ENCODE results near the gene EFNB1.

GRCh38 chrX:68844581-68844980 is 15.8 kb downstream of the EFNB1 start:
- TF ChIP-seq, protein P1, sequence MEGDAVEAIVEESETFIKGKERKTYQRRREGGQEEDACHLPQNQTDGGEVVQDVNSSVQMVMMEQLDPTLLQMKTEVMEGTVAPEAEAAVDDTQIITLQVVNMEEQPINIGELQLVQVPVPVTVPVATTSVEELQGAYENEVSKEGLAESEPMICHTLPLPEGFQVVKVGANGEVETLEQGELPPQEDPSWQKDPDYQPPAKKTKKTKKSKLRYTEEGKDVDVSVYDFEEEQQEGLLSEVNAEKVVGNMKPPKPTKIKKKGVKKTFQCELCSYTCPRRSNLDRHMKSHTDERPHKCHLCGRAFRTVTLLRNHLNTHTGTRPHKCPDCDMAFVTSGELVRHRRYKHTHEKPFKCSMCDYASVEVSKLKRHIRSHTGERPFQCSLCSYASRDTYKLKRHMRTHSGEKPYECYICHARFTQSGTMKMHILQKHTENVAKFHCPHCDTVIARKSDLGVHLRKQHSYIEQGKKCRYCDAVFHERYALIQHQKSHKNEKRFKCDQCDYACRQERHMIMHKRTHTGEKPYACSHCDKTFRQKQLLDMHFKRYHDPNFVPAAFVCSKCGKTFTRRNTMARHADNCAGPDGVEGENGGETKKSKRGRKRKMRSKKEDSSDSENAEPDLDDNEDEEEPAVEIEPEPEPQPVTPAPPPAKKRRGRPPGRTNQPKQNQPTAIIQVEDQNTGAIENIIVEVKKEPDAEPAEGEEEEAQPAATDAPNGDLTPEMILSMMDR (conservative IDR thresholded peaks at IDR 0.05; ENCODE audit: low read length), result no peak
- TF ChIP-seq EZH2phosphoT487 (IDR thresholded peaks at IDR 0.05; ENCODE audit: borderline replicate concordance, low read depth, low read length), result no peak

All from OCI-LY7 (cell line).